ENCODE data around the gene STX19.

- TF ChIP-seq CTCF (IDR thresholded peaks at IDR 0.05) (no peak), ZFX (IDR thresholded peaks at IDR 0.05; ENCODE audit: borderline replicate concordance) (no peak)
These were observed 46.7 kb downstream of the STX19 start for GRCh38 chr3:93981649-93982048.
